ENCODE results near the gene MAP4K1. TPM values are rescaled to one million over a fixed set of nuclear protein-coding genes. Genes with fewer than 3 reads are reported as not detected.
A peak's percentile ranks its signal among the peaks of the same experiment; 100 is the strongest.
"Not testable (repeated sequence)": the region's sequence is repeated elsewhere in the genome, so short reads cannot be mapped to it uniquely, and the experiment has no call there.

The MAP4K1 gene
- polyA plus RNA-seq, 3 donors, result 2.3 to 4.2 (median 3.9) TPM

DNA sequence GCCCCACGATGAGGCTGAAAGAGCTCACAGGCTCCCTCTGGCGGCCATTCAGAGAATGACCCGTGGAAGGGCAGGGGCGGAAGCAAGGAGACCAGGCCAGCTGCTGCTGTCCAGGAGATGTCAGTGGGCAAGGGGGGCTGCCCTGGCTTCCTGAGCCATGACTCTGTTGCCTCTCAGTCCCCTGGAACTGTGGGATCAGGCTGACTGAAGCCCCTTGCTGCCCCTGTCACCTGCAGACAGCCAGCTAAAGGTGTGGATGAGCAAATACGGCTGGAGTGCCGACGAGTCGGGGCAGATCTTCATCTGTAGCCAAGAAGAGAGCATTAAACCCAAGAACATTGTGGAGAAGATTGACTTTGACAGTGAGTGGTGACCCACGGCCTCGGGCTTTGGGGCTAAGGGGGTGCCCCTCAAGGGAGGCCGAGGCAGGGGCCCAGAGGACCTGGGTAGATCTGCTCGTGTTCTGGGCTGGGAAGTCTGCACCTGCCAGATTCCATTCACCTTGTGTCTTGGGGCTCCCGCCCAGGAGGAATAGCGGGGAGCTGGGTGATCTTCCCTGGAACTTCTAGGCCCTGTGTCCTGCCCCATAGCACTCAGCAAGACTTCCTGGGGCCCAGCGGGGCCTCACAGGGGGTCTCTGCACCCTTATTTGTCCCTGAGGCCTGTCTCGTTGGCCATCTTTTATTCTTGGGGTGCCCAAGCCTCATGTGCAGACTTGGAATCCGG lies 17.2 kb upstream of the MAP4K1 start:
- no peak for DNase-seq (ENCODE audit: extremely low read depth in 1 of 11, low read depth in 9 of 11, low spot score in 4 of 11)

DNA sequence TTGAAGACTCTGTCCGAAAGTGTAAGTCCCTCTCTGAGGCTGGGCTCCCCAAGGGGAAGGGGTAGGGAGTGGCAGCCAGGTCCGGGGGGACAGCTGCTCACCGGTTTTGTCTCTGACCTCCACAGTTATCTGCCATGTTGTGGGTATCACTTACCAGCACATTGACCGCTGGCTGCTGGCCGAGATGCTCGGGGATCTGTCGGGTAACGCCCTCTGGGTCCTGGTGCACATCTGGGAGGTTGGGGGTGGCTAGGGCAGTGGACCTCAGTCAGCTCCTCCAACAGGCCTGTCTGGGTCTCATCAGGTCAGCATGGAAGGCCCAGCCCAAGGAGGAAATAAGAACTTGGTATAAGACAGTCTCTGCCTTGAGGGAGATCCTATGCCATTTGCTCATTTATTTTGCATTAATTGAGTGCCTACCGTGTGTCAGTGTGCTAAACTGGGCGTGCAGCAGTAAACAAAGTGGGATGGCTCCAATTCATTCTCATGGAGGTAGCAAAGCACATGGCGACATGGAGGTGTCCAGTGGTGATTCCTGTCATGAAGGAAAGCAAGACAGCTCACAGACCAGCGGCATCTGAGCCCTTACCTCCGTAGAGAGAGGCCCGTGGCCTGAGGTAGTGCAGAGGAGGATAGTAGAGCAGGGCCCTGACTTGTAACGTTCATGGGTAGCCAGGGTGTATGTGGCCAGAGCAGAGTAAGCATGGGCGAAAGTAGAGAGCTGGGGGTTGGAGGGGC lies 14.9 kb upstream of the MAP4K1 start:
- DNase-seq (ENCODE audit: extremely low read depth in 1 of 11, low read depth in 9 of 11, low spot score in 4 of 11), result no peak

DNA sequence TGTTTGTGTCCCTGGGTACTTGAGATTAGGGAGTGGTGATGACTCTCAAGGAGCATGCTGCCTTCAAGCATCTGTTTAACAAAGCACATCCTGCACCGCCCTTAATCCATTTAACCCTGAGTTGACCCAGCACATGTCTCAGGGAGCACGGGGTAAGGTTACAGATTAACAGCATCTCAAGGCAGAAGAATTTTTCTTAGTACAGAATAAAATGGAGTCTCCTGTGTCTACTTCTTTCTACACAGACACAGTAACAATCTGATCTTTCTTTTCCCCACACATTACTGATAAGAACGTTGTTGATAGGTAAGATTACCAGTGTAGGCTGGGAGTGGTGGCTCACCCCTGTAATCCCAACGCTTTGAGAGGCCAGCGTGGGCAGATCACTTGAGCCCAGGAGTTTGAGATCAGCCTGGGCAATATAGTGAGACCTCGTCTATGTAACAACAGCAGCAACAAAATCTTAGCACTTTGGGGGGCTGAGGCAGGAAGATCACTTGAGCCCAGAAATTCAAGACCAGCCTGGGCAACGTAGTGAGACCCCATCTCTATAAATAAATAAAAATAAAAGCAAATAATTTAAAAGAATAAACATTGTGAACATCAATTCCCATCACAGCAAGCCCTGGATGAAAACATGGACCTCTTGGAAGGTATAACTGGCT lies 14.2 kb upstream of the MAP4K1 start:
- DNase-seq (ENCODE audit: extremely low read depth in 1 of 11, low read depth in 9 of 11, low spot score in 4 of 11), result not testable (repeated sequence)

DNA sequence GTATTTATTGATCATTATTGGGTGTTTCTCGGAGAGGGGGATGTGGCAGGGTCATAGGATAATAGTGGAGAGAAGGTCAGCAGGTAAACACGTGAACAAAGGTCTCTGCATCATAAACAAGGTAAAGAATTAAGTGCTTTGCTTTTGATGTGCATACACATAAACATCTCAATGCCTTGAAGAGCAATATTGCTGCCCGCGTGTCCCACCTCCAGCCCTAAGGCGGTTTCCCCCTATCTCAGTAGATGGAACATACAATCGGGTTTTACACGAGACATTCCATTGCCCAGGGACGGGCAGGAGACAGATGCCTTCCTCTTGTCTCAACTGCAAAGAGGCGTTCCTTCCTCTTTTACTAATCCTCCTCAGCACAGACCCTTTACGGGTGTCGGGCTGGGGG lies 13.5 kb upstream of the MAP4K1 start:
- DNase-seq (ENCODE audit: extremely low read depth in 1 of 11, low read depth in 9 of 11, low spot score in 4 of 11), result not testable (repeated sequence)

DNA sequence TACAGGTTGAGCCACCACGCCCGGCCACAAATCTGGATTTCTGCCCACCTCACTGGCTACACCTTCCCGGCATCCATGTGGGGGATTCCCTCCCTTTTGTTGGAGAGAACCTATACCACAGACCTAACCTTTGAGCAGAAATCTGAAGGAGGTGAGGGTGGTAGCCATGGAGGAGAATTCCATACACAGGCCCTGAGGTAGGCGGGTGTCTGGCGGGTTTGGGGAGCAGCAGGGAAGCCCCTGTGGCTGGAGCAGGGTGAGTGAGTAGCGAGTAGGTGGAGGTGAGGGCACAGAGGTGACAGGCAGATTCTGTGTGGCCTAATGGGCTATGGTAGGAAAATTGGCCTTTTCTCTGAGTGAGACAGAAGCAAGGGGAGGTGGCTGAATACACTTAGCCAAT lies 11.8 kb upstream of the MAP4K1 start:
- no peak for DNase-seq (ENCODE audit: extremely low read depth in 1 of 11, low read depth in 9 of 11, low spot score in 4 of 11)

DNA sequence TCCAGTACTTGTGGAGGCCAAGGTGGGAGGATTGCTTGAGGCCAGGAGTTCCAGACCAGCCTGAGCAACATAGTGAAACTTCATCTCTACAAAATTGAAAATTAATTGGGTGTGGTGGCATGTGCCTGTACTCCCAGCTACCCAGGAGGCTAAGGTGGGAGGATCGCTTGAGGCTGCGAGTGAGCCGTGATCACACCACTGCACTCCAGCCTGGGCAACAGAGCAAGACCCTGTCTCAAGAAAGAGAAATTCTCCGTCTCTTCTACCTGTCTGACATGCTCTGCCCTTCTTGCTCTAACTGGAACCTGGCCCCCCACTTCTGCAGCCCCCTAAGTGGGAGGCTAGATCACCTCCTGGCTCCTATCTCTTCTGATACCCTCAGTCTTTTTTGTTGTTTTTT lies 8.6 kb upstream of the MAP4K1 start:
- DNase-seq (ENCODE audit: extremely low read depth in 1 of 11, low read depth in 9 of 11, low spot score in 4 of 11), result no peak

DNA sequence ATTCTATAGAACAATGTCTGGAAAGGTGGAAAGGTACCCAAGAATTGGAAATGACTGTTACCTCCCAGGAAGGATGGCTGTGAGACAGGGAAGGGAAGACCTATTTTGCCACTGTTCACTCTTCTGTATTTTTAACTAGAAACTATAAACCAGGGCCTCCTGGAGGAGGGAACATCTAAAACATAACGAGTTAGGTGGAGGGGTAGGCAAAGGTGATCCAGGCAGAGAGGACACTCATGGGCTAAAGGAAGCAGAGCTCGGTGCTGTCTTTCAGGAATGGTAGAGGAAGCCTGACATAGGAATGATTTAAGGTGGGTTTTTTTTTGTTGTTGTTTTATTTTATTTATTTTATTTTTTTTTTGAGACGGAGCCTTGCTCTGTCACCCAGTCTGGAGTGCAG lies 7.1 kb upstream of the MAP4K1 start:
- DNase-seq (ENCODE audit: extremely low read depth in 1 of 11, low read depth in 9 of 11, low spot score in 4 of 11), result no peak

DNA sequence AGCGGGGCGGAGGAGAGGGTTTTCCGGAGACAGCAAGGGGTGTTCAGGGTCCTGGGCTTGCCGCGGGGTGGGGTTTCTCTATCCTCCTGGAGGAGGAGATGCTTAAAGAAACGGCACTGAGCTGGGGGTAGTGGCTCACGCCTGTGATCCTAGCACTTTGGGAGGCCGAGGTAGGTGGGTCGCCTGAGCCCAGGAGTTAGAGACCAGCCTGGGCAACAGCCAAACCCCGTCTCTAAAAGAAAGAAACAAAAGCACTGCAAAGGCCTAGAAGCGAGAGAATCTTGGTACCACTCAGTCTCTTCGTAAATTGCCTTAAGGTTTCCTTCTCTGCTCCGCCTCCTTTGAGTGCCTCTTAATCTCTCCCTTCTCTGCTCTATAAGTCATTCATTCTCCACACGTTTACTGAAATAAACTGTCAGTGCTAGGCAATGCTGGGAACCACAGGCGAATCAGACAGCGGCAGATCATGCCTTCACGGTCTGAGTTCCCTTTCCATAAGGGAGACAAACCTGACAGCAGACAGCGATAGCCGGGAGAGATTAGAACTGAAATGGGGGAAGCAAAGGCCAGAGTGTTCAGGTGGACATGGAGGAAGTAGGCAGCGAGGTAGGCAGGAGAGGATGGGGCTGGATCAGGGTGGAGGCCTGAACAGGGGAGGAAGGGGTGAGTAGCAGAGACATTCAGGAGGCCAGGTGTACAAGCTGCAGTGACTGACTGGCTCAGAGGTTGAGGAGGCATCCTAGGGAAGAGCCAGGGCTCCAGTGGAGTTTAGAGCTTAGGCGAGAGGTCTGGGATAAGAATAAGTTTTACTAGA lies 1.8 kb upstream of the MAP4K1 start:
- no peak for DNase-seq (ENCODE audit: extremely low read depth in 1 of 11, low read depth in 9 of 11, low spot score in 4 of 11)

DNA sequence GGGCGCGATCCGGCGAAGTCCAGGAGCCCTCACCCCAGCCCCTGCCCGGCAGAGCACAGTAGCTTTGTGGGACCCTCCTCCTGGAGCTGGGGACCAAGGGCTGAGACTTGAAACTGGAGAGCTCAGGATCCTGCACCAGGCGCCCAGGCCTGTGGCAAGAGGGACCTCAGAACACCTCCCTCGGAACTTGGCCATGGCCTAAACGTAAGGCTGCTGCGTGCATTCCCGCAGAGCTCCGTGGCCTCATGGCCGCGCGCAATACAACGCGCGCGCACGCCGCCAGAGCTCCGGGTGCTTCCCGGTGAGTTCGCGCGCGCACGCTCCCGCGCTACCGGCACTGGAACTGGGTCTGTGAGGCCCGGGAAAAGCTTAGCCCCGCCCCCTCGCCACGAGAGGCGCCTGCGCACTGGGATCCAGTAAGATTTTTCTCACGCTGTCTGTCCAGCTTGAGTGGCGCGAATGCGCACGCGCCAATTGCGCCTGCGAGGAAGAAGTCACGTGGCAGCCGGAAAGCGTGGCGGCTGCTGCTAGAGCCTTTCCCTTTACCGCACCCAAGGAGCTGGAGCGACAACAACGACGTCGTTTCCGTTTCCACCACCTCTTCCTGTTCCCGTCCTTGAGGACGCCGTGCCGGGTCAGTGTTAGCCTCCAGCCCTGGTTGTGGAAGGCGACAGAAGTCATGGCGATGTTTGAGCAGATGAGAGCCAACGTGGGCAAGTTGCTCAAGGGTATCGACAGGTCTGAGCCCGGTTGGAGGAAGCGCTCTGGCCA lies 1.0 kb upstream of the MAP4K1 start, which contains the start of gene EIF3K:
EIF3K (plus strand) TSS at position 599 of the 771 bp plus-strand sequence; CDS start at position 680, 81 bp downstream.
- DNase-seq (ENCODE audit: extremely low read depth in 1 of 11, low read depth in 9 of 11, low spot score in 4 of 11), result peak; percentile 97 to 99 (median 98)

DNA sequence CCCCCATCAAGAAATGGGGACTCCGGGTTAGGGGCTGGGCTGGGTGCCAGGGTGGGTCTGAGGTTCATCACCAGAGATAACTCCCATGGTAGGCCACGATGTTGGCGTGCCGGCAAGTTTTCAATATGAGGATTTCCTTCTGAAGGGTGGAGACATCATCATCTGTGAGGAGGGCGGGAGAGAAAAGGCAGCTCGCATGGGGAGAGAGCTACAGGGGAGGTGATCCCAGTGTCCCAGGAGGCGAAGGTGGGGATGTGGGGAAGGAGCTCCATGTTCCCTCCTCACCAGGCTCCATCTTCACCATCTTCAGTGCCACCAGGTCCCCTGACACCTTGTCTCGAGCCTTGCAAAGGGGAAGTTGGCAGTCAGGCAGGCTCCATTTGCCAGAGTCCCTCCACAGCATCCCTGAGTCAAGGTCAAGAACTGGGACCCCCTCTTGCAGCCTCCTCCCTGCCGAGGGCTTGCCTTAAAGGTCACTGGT lies 430 bp downstream of the MAP4K1 start:
- DNase-seq (ENCODE audit: extremely low read depth in 1 of 11, low read depth in 9 of 11, low spot score in 4 of 11), result no peak

DNA sequence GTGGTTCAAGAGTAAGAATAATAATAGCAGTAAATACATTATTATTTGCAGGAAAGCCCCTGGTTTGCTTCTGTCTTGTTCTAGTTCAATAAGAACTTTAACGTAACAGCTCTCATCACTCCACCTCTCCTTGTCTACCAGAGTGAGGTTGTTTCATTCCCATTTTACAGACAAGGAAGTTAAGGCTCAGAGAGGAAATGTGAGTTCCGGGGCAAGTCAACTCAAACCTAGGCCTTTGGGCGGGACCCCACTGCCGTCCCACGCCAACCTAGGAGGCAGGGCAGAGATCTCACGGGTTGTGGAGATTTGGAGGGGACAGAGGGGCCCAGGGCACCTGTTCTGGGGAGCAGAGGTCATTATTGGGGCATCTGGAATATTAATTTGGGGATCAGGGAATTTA lies 1.5 kb downstream of the MAP4K1 start:
- DNase-seq (ENCODE audit: extremely low read depth in 1 of 11, low read depth in 9 of 11, low spot score in 4 of 11), result no peak

DNA sequence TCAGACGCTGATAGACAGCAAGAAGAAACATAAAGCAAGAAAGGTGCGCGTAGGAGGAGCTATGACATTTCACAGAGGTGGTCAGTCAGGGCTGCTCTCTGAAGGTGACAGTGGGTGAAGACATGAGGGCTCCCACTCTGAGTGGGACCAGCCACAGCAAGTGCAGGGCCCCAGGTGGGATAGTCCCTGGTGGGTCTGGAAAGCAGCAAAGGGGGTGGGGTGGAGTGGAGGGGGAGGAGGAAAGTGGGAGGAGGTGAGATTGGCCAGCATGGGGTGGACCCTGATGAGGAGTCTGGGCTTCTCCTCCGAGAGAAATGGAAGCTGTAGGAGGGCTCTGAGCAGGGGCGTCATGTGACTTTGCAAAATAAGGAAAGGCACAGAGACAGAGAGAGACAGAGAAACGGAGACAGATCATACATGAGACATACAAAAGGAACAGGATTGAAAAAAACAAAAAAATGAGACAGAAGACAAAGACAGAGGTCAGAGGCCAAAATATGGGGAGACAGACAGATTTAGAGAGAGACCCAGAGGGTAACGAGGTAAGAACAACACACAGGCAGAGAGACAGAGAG lies 2.7 kb downstream of the MAP4K1 start:
- no peak for DNase-seq (ENCODE audit: extremely low read depth in 1 of 11, low read depth in 9 of 11, low spot score in 4 of 11)

DNA sequence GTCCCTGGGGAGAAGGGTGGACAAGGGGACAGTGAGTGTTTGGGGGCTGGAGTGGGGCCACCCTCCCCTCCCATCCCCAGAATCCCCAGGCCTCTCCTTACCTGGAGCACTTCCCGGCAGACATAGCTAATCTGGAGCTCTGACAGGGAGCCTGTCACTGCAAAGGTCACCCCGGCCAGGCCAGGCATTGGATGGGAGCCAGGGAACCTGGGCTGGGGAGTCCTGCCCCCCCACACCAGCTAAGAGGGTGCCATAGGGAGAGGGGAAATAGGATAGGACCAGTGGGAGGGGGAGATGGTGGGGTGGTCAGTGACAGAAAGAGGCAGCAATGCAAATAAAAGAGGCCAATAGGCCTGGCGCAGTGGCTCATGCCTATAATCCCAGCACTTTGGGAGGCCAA lies 3.5 kb downstream of the MAP4K1 start:
- no peak for DNase-seq (ENCODE audit: extremely low read depth in 1 of 11, low read depth in 9 of 11, low spot score in 4 of 11)

DNA sequence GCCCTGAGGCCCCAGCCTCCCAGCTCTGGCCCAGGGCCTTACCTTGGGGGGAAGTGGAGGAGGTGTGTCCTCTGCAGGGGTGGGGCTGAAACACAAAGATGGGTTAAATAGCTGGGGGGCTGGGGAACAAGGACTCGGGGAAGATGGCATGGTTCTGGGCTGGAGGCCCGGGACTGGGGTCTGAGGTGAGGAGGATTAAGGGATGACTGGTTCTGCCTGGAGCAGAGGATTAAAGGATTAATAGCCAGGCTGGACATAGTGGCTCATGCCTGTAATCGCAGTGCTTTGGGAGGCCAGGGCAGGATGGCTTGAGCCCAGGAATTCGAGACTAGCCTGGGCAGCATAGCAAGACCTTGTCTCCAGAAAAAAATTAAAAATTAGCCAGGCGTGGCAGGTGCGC lies 11.6 kb downstream of the MAP4K1 start:
- no peak for DNase-seq (ENCODE audit: extremely low read depth in 1 of 11, low read depth in 9 of 11, low spot score in 4 of 11)

DNA sequence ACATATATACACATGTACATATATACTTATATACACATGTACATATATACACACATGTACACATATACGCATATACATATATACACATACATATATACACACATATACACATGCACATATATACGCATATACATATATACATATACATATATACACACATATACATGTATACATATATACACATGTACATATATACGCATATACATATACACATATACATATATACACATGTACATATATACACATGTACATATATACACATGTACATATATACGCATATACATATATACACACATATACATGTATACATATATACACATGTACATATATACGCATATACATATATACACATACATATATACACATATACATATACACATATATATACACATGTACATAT lies 14.9 kb downstream of the MAP4K1 start:
- not testable (repeated sequence) for DNase-seq (ENCODE audit: extremely low read depth in 1 of 11, low read depth in 9 of 11, low spot score in 4 of 11)

DNA sequence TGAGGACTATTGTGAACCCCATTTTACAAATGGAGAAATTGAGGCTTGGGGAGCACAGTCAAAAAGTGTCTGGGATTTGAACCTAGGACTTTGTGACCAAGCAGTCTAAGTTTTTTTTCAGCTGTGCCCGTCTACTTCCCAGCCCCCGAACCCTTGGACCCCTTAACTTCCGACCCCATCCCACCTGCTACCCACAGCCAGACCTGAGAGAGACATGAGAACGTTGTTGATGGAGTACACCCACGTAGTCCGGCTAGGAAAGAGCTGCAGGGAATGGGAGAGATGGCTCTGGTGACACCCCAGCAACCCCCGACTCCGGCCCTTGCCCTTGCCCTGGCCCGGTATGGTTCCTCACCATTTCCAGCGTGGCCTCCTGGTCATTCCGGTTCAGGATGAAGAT lies 18.0 kb downstream of the MAP4K1 start:
- no peak for DNase-seq (ENCODE audit: extremely low read depth in 1 of 11, low read depth in 9 of 11, low spot score in 4 of 11)

DNA sequence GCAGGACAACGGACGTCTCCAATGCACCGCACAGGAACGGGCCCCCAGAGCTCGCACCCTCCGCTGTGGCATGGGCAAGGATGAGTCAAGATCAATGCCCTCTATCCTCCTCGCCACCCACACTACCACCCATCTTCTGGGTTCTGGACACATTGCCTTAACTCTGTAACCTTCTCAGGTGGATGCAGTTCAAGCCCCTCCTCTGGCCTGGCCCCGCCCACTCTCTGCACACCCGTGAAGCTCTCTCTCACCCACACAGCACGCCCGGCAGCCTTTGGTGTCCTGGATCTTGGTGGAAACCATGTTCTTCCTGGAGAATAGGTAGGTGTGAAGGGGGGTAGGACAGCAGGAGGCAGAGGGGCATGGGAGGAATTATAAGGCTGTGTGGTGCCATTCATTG lies 20.7 kb downstream of the MAP4K1 start:
- no peak for DNase-seq (ENCODE audit: extremely low read depth in 1 of 11, low read depth in 9 of 11, low spot score in 4 of 11)

Measured in renal cortex interstitium (tissue), 11 donors.